Ishikawa (cell line): ENCODE results near the gene ANKRD44.

Experiments used
- EP300 ChIP-seq: IDR thresholded peaks from 2 replicates; pipeline ENCODE4 v1.6.1; 2012; ENCODE audit warnings: borderline replicate concordance
- RAD21 ChIP-seq: IDR thresholded peaks from 2 replicates; pipeline ENCODE4 v1.6.1; 2012; ENCODE audit warnings: low read depth
- TAF1 ChIP-seq: IDR thresholded peaks from 2 replicates; pipeline ENCODE4 v1.6.1; 2012; ENCODE audit warnings: low read depth, mild to moderate bottlenecking
- USF1 ChIP-seq: IDR thresholded peaks from 2 replicates; pipeline ENCODE4 v1.6.1; 2012

GRCh38 chr2:197157879-197158537 lies 152.6 kb downstream of the ANKRD44 start:
- TF ChIP-seq RAD21 (no peak), USF1 (no peak), EP300 (no peak), TAF1 (no peak)
